Activated CD8-positive, alpha-beta T cell treated with anti-CD3 and anti-CD28 coated beads for 36 hours (primary cell): Measurements from ENCODE around the gene TIMM9. TPM values are rescaled to one million over a fixed set of nuclear protein-coding genes. Genes with fewer than 3 reads are reported as not detected.

Source experiments
- ATAC-seq: fragments of 200-7000 bp; cut with Tn5 transposase; one replicate; pipeline ENCODE4 v1.10.0; 2021; ENCODE audit warnings: mild to moderate bottlenecking, moderate library complexity
- CTCF ChIA-PET: fragments of 350-600 bp; sonication (Branson Sonifier 250); formaldehyde crosslinking; loops from one replicate; lab custom pipeline; 2021; ENCODE audit warnings: antibody characterized with exemption; lab: Charles Lee
- POLR2A ChIA-PET: fragments of 350-600 bp; sonication (Branson Sonifier 250); formaldehyde crosslinking; loops from one replicate; lab custom pipeline; 2021; ENCODE audit warnings: antibody characterized with exemption; lab: Charles Lee
- DNase-seq: peaks from one replicate; pipeline ENCODE4 v3.0.0-alpha.2; 2020
- H3K27ac Mint-ChIP-seq: one replicate; pipeline ENCODE4 v1.8.0; 2021; ENCODE audit warnings: mild to moderate bottlenecking, mixed read lengths
- H3K27me3 Mint-ChIP-seq: one replicate; pipeline ENCODE4 v1.8.0; 2021; ENCODE audit warnings: mixed read lengths
- H3K36me3 Mint-ChIP-seq: one replicate; pipeline ENCODE4 v1.8.0; 2021; ENCODE audit warnings: low read depth, mixed read lengths
- H3K4me1 Mint-ChIP-seq: one replicate; pipeline ENCODE4 v1.8.0; 2021; ENCODE audit warnings: low read depth, mixed read lengths
- H3K4me3 Mint-ChIP-seq: one replicate; pipeline ENCODE4 v1.8.0; 2021; ENCODE audit warnings: mild to moderate bottlenecking, moderate library complexity, mixed read lengths
- H3K9me3 Mint-ChIP-seq: one replicate; pipeline ENCODE4 v1.8.0; 2021; ENCODE audit warnings: mixed read lengths
- CTCF ChIP-seq: fragments of 200-600 bp; IDR thresholded peaks from one replicate; pipeline ENCODE4 v1.8.0; 2022; ENCODE audit warnings: antibody characterized with exemption, mild to moderate bottlenecking
- intact Hi-C: fragments of 100-400 bp; cut with micrococcal nuclease; formaldehyde crosslinking; loops from one replicate; pipeline ENCODE4 v1.10.0; 2022
- total RNA-seq, 2 experiments: library from RNA; stranded (reverse); gene quantifications; one replicate each; pipeline ENCODE4 v1.2.3, GENCODE V29; 2021

The TIMM9 gene
- total RNA-seq, 2 experiments from 2014 or later: 63.9 to 71.8 TPM

- Mint-ChIP-seq H3K27ac (no peak overlapping the region), H3K36me3 (peaks cover 9% of the 10 kb centered on the region), H3K4me3 (no peak overlapping the region), H3K4me1 (no peaks in the 10 kb centered on the region), H3K27me3 (no peaks in the 10 kb centered on the region), H3K9me3 (no peaks in the 10 kb centered on the region)
- ChIA-PET POLR2A (no interaction called here), CTCF (interaction anchor here (1.0 kb wide), 1 partner anchor 18 kb away, joined by 3 read pairs; no protein-coding TSS in a partner anchor)
- no peak for TF ChIP-seq CTCF
- intact Hi-C loops: no loop called here
- no peak for DNase-seq
- no peak for ATAC-seq
Observed at GRCh38 chr14:58444627-58445026, 17.3 kb upstream of the TIMM9 start.

- ChIA-PET CTCF (no interaction called here), POLR2A (no interaction called here)
- no peak overlapping the region for H3K4me3 Mint-ChIP-seq
- intact Hi-C loops: no loop called here
- H3K4me1 Mint-ChIP-seq: no peaks in the 10 kb centered on the region
- H3K27me3 Mint-ChIP-seq: no peaks in the 10 kb centered on the region
- no peaks in the 10 kb centered on the region for H3K9me3 Mint-ChIP-seq
- no peak for TF ChIP-seq CTCF
- DNase-seq: no peak
- H3K36me3 Mint-ChIP-seq: peaks cover 12% of the 10 kb centered on the region
- no peak overlapping the region for H3K27ac Mint-ChIP-seq
- no peak for ATAC-seq
Observed at GRCh38 chr14:58439476-58439875, 12.1 kb upstream of the TIMM9 start.

- no peak for DNase-seq
- Mint-ChIP-seq H3K4me3 (no peak overlapping the region), H3K4me1 (peaks cover 21% of the 10 kb centered on the region), H3K27ac (peak overlapping the region; percentile 48), H3K9me3 (no peaks in the 10 kb centered on the region), H3K36me3 (peaks cover 24% of the 10 kb centered on the region), H3K27me3 (no peaks in the 10 kb centered on the region)
- intact Hi-C loops: no loop called here
- TF ChIP-seq CTCF: no peak
- ATAC-seq: peak; percentile 37
- POLR2A ChIA-PET: interaction anchor here (0.6 kb wide), 1 partner anchor 183 kb away, joined by 3 read pairs; no protein-coding TSS in a partner anchor
- CTCF ChIA-PET: interaction anchor here (1.0 kb wide), 1 partner anchor 71 kb away, joined by 3 read pairs; no protein-coding TSS in a partner anchor
Observed at GRCh38 chr14:58430156-58430555, 2.8 kb upstream of the TIMM9 start.

GRCh38 chr14:58428118-58428683, 870 bp upstream of the TIMM9 start:
- ChIA-PET CTCF (interaction anchor here (1.4 to 1.6 kb wide), 2 partner anchors 33 to 152 kb away, joined by 4 to 12 read pairs; partner anchors contain the start of gene TOMM20L), POLR2A (interaction anchor here (0.9 to 3.8 kb wide), 9 partner anchors 12 to 229 kb away, joined by 3 to 20 read pairs (median 5); partner anchors contain the start of genes ACTR10, ARID4A, PSMA3 and TOMM20L)
- Mint-ChIP-seq H3K9me3 (no peaks in the 10 kb centered on the region), H3K4me3 (peak overlapping the region; percentile 88), H3K27me3 (no peaks in the 10 kb centered on the region), H3K27ac (peak overlapping the region; percentile 99), H3K4me1 (peaks cover 33% of the 10 kb centered on the region), H3K36me3 (peaks cover 31% of the 10 kb centered on the region)
- peak; percentile 17 for DNase-seq
- intact Hi-C loops: loop anchor here (5.0 to 10.0 kb wide), 2 partner anchors 133 to 186 kb away; partner anchors contain the start of genes ARID4A and PSMA3
- no peak for ATAC-seq
- no peak for TF ChIP-seq CTCF
